CD4-positive, alpha-beta memory T cell (primary cell): ENCODE measurements around the gene THAP12. TPM values are rescaled to one million over a fixed set of nuclear protein-coding genes. Genes with fewer than 3 reads are reported as not detected.

Experiments
- CTCF ChIA-PET: fragments of 350-600 bp; sonication (Branson Sonifier 250); formaldehyde crosslinking; loops from one replicate; lab custom pipeline; 2021; ENCODE audit warnings: inconsistent platforms; ENCODE audit not compliant: partially characterized antibody; lab: Charles Lee
- POLR2A ChIA-PET: fragments of 350-600 bp; sonication (Branson Sonifier 250); formaldehyde crosslinking; loops from one replicate; lab custom pipeline; 2021; ENCODE audit not compliant: partially characterized antibody; lab: Charles Lee
- DNase-seq, 5 donors: peaks; one replicate each; pipeline versions ENCODE4 v3.0.0 to v3.0.0-alpha.2; 2020 to 2022; ENCODE audit warnings: mixed read lengths in 1 of 5
- H3K27ac ChIP-seq: one replicate; pipeline ENCODE4 v1.7.0; 2013; ENCODE audit warnings: low read depth, low read length
- H3K27me3 ChIP-seq: 2 replicates; pipeline ENCODE4 v1.7.0; 2013; ENCODE audit warnings: mild to moderate bottlenecking, low read length, moderate library complexity; ENCODE audit not compliant: insufficient read depth
- H3K36me3 ChIP-seq: 2 replicates; pipeline ENCODE4 v1.7.0; 2013; ENCODE audit warnings: mild to moderate bottlenecking, low read length, moderate library complexity; ENCODE audit not compliant: insufficient read depth
- H3K4me1 ChIP-seq: 2 replicates; pipeline ENCODE4 v1.7.0; 2013; ENCODE audit warnings: mild to moderate bottlenecking, low read length, moderate library complexity; ENCODE audit not compliant: insufficient read depth
- H3K4me3 ChIP-seq, 2 donors: one replicate each; pipeline ENCODE4 v1.7.0; 2013; ENCODE audit warnings: low read length in 2 of 2, mild to moderate bottlenecking in 1 of 2
- H3K9me3 ChIP-seq, 2 donors: one replicate each; pipeline ENCODE4 v1.7.0; 2013; ENCODE audit warnings: low read length in 2 of 2, control low read depth in 1 of 2; ENCODE audit not compliant: control insufficient read depth in 1 of 2
- H3K27ac Mint-ChIP-seq, 7 donors: one replicate each; pipeline ENCODE4 v1.8.0; 2020 to 2021; ENCODE audit warnings: mixed read lengths in 7 of 7, mild to moderate bottlenecking in 6 of 7, inconsistent platforms in 3 of 7, moderate library complexity in 3 of 7
- H3K27me3 Mint-ChIP-seq, 2 donors: one replicate each; pipeline ENCODE4 v1.8.0; 2020 to 2021; ENCODE audit warnings: mixed read lengths in 2 of 2
- H3K36me3 Mint-ChIP-seq, 2 donors: one replicate each; pipeline ENCODE4 v1.8.0; 2020 to 2021; ENCODE audit warnings: mixed read lengths in 2 of 2, inconsistent platforms in 1 of 2, mild to moderate bottlenecking in 1 of 2
- H3K4me1 Mint-ChIP-seq, 4 donors: one replicate each; pipeline ENCODE4 v1.8.0; 2020 to 2021; ENCODE audit warnings: mixed read lengths in 4 of 4, mild to moderate bottlenecking in 1 of 4
- H3K4me3 Mint-ChIP-seq, 8 donors: one replicate each; pipeline ENCODE4 v1.8.0; 2020 to 2021; ENCODE audit warnings: mixed read lengths in 8 of 8, mild to moderate bottlenecking in 7 of 8, moderate library complexity in 6 of 8, inconsistent platforms in 3 of 8
- H3K9me3 Mint-ChIP-seq, 8 donors: one replicate each; pipeline ENCODE4 v1.8.0; 2020 to 2021; ENCODE audit warnings: mixed read lengths in 8 of 8, mild to moderate bottlenecking in 5 of 8, inconsistent platforms in 3 of 8, moderate library complexity in 1 of 8
- intact Hi-C: fragments of 100-400 bp; cut with micrococcal nuclease; formaldehyde crosslinking; loops from one replicate; pipeline ENCODE4 v1.15.1; 2023
- polyA plus RNA-seq, 2 donors: library from polyadenylated mRNA; unstranded; fragments of 300-500 nt; fragmentation: Illumina TruSeq; gene quantifications; one replicate each; pipeline ENCODE4 v1.2.3, GENCODE V29; 2021
- total RNA-seq, 2 experiments: library from RNA; stranded (reverse); gene quantifications; one replicate each; pipeline ENCODE4 v1.2.3, GENCODE V29; 2021

THAP12 gene
- total and polyA plus RNA-seq, 4 experiments from 2014 or later, result 53.7 to 76.2 (median 62.8) TPM

DNA sequence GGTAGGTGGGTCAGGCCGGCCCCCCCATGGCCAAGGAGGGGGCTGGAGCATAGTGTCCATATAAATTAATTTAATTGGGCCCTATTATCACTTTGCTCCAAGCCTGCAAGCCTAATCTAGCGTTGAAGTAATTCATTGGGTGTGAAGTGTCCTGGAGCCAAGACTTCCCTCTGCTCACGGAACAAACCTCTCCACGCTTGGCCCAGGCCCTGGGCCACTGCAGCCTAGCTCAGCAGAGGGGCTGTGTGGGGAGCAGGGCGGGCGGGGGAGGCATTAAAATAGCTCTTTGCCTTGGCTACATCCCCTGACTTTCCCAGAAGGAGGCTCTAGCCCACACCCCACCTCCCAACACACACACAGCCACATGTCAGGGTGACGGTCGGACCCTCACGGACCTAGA is 73.5 kb downstream of the THAP12 start:
- H3K4me1 Mint-ChIP-seq, result no peaks in the 10 kb centered on the region
- no peaks in the 10 kb centered on the region for H3K36me3 Mint-ChIP-seq
- no peaks in the 10 kb centered on the region for H3K27me3 ChIP-seq
- no peak overlapping the region for H3K4me3 Mint-ChIP-seq
- H3K4me1 ChIP-seq, result no peaks in the 10 kb centered on the region
- H3K9me3 ChIP-seq, result no peaks in the 10 kb centered on the region
- H3K9me3 Mint-ChIP-seq, result peaks cover 0 to 3% (median 0%) of the 10 kb centered on the region in 8 donors
- ChIA-PET POLR2A (no interaction called here), CTCF (interaction anchor here (1.1 to 2.1 kb wide), 2 partner anchors 12 to 100 kb away, joined by 3 to 6 read pairs; no protein-coding TSS in a partner anchor)
- intact Hi-C loops, result no loop called here
- H3K4me3 ChIP-seq, result no peak overlapping the region
- H3K36me3 ChIP-seq, result no peaks in the 10 kb centered on the region
- H3K27me3 Mint-ChIP-seq, result no peaks in the 10 kb centered on the region
- DNase-seq, result no peak
- no peak overlapping the region for H3K27ac Mint-ChIP-seq
- no peak overlapping the region for H3K27ac ChIP-seq

DNA sequence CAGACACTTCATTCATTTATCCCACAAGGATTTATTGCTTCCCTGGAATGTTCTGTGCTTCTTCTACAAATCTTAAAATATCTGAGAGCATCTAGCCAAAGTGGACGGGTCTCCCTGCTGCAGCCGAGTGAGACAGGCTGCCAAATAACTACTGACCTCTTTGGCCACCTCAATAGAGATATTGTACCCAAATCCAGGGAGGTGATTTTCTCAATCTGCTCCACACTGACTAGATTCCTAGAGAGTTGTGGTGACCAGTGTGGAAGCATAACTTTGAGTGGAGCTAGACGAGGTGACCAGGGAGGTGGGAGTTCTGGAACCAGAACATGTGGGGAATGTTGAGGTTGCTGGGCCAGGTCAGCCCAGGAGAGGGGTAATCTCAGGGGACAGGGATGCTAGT is 77.5 kb downstream of the THAP12 start:
- intact Hi-C loops, result no loop called here
- no peaks in the 10 kb centered on the region for H3K4me1 Mint-ChIP-seq
- ChIA-PET POLR2A (no interaction called here), CTCF (interaction anchor here (2.2 kb wide), 1 partner anchor 95 kb away, joined by 8 read pairs; no protein-coding TSS in a partner anchor)
- no peak overlapping the region for H3K4me3 ChIP-seq
- no peak overlapping the region for H3K27ac Mint-ChIP-seq
- H3K9me3 Mint-ChIP-seq, result peaks cover 0 to 3% (median 0%) of the 10 kb centered on the region in 8 donors
- no peaks in the 10 kb centered on the region for H3K27me3 ChIP-seq
- no peaks in the 10 kb centered on the region for H3K36me3 ChIP-seq
- no peak overlapping the region for H3K27ac ChIP-seq
- no peak for DNase-seq
- no peaks in the 10 kb centered on the region for H3K9me3 ChIP-seq
- H3K27me3 Mint-ChIP-seq, result peaks cover 0 to 3% of the 10 kb centered on the region in 2 donors
- no peaks in the 10 kb centered on the region for H3K36me3 Mint-ChIP-seq
- no peak overlapping the region for H3K4me3 Mint-ChIP-seq
- no peaks in the 10 kb centered on the region for H3K4me1 ChIP-seq

DNA sequence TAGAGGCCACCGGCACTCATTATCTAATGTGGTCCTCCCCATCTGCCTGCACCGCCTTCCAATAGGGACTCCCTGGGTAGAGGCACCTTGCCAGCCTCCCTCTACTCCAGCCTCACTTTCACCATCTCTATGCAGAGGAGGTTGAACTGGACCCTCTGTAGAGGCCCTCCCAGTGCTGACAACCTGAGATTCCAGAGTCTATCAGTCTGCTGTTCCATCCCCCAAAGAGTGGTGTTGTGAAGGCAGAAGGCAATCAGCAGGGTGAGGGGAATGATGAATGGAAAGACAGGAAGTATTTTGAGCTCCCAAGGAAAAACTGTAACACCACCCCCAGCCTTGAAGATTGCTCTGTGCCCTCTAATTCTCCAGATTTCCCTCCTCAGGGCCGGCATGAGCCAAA is 77.9 kb downstream of the THAP12 start:
- POLR2A ChIA-PET, result no interaction called here
- peaks cover 0 to 3% (median 0%) of the 10 kb centered on the region in 8 donors for H3K9me3 Mint-ChIP-seq
- no peak for DNase-seq
- no peak overlapping the region for H3K27ac Mint-ChIP-seq
- peaks cover 0 to 3% of the 10 kb centered on the region in 2 donors for H3K27me3 Mint-ChIP-seq
- no peaks in the 10 kb centered on the region for H3K27me3 ChIP-seq
- intact Hi-C loops, result no loop called here
- H3K4me1 Mint-ChIP-seq, result no peaks in the 10 kb centered on the region
- no peaks in the 10 kb centered on the region for H3K4me1 ChIP-seq
- no peak overlapping the region for H3K4me3 Mint-ChIP-seq
- H3K36me3 Mint-ChIP-seq, result no peaks in the 10 kb centered on the region
- CTCF ChIA-PET, result interaction anchor here (2.2 kb wide), 1 partner anchor 95 kb away, joined by 8 read pairs; no protein-coding TSS in a partner anchor
- no peaks in the 10 kb centered on the region for H3K9me3 ChIP-seq
- no peak overlapping the region for H3K27ac ChIP-seq
- H3K4me3 ChIP-seq, result no peak overlapping the region
- H3K36me3 ChIP-seq, result no peaks in the 10 kb centered on the region

Other genes starting within 250 kb of the THAP12 start
- gene WNT11, start 174.6 kb downstream of the THAP12 start, total RNA-seq, result under 1 TPM in 1 of 2 experiments, not detected in 1; 0.93 TPM
- gene WNT11, start 174.6 kb downstream of the THAP12 start, polyA plus RNA-seq, result under 1 TPM in 1 of 2 donors, not detected in 1; 0.16 TPM
- 10 to 100 TPM in 1 of 2 experiments, 1 to 10 TPM in 1; 8.7 to 10.1 TPM for gene GVQW3, start 191 bp upstream of the THAP12 start, total RNA-seq
- 1 to 10 TPM; 1.7 to 2.7 TPM for gene GVQW3, start 191 bp upstream of the THAP12 start, polyA plus RNA-seq
- gene EMSY, start 63.9 kb upstream of the THAP12 start, total RNA-seq, result 10 to 100 TPM; 46.3 to 52.9 TPM
- 10 to 100 TPM in 1 of 2 donors, 1 to 10 TPM in 1; 9.5 to 23.5 TPM for gene EMSY, start 63.9 kb upstream of the THAP12 start, polyA plus RNA-seq